Activated naive CD4-positive, alpha-beta T cell treated with anti-CD3 and anti-CD28 coated beads for 36 hours (primary cell): Measurements from ENCODE around the gene ANO4. TPM values are rescaled to one million over a fixed set of nuclear protein-coding genes. Genes with fewer than 3 reads are reported as not detected.
A peak's percentile ranks its signal among the peaks of the same experiment; 100 is the strongest.

Experiments
- CTCF ChIA-PET: fragments of 350-600 bp; sonication (Branson Sonifier 250); formaldehyde crosslinking; loops from one replicate; lab custom pipeline; 2021; ENCODE audit warnings: antibody characterized with exemption; lab: Charles Lee
- DNase-seq: peaks from one replicate; pipeline ENCODE4 v3.0.0-alpha.2; 2020
- H3K27ac Mint-ChIP-seq: one replicate; pipeline ENCODE4 v1.8.0; 2021; ENCODE audit warnings: mild to moderate bottlenecking, mixed read lengths
- H3K27me3 Mint-ChIP-seq: one replicate; pipeline ENCODE4 v1.8.0; 2021; ENCODE audit warnings: low read depth, mixed read lengths
- H3K36me3 Mint-ChIP-seq: one replicate; pipeline ENCODE4 v1.8.0; 2021; ENCODE audit warnings: low read depth, mixed read lengths
- H3K4me1 Mint-ChIP-seq: one replicate; pipeline ENCODE4 v1.8.0; 2021; ENCODE audit warnings: low read depth, mixed read lengths
- H3K4me3 Mint-ChIP-seq: one replicate; pipeline ENCODE4 v1.8.0; 2021; ENCODE audit warnings: mild to moderate bottlenecking, moderate library complexity, mixed read lengths
- H3K9me3 Mint-ChIP-seq: one replicate; pipeline ENCODE4 v1.8.0; 2021; ENCODE audit warnings: mixed read lengths
- intact Hi-C: fragments of 100-400 bp; cut with micrococcal nuclease; formaldehyde crosslinking; loops from one replicate; pipeline ENCODE4 v1.15.1; 2023
- total RNA-seq, 2 experiments: library from RNA; stranded (reverse); gene quantifications; one replicate each; pipeline ENCODE4 v1.2.3, GENCODE V29; 2021

Gene ANO4
- total RNA-seq, 2 experiments from 2014 or later = not detected

DNA sequence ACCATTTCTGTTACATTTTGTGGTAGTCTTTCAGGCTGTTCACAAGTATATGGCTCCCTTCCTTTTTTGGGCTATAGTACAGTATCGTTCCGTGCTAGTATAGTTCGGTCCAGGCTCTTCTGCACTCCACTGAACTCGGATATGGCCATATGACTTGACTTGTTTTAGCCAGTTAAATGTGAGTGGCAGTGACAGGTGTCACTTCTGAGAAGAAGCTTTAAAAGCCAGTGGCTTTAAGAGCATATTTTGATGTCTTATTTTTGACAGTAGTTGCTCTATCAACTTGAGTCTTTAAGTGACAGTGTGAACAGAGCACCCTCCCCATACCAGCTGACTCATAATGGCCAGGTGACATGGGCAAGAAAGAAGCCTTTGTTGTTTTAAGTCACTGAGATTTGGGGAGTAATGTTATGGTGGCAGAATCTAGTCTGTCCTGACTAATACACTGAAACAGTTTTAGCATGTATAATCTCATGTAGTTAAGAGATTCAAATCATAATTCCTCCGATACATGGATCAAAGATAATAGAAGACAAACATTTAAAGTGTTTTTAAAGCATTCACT lies 64.6 kb downstream of the ANO4 start:
- CTCF ChIA-PET = no interaction called here
- Mint-ChIP-seq H3K4me1 (no peaks in the 10 kb centered on the region), H3K4me3 (no peak overlapping the region), H3K27ac (no peak overlapping the region), H3K27me3 (peaks cover 5% of the 10 kb centered on the region), H3K9me3 (no peaks in the 10 kb centered on the region), H3K36me3 (no peaks in the 10 kb centered on the region)
- DNase-seq = no peak
- intact Hi-C loops = no loop called here

DNA sequence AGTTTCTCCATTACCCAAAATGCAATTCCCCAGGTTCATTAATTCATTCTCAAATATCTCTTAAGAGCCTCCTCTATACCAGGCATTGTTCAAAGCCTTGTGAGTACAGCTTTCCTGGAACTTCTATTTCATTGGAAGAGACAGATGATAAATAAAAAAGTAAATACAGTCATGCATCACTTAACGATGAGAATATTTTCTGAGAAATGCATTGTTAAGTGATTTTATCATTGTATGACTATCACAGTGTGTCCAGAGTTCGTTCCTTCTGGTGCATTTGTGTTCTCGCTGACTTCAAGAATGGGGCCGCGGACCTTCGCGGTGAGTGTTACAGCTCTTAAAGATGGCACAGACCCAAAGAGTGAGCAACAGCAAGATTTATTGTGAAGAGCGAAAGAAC lies 66.0 kb downstream of the ANO4 start:
- no peaks in the 10 kb centered on the region for H3K4me1 Mint-ChIP-seq
- intact Hi-C loops = no loop called here
- H3K4me3 Mint-ChIP-seq = no peak overlapping the region
- H3K36me3 Mint-ChIP-seq = no peaks in the 10 kb centered on the region
- H3K9me3 Mint-ChIP-seq = no peaks in the 10 kb centered on the region
- CTCF ChIA-PET = no interaction called here
- no peak for DNase-seq
- H3K27me3 Mint-ChIP-seq = peaks cover 5% of the 10 kb centered on the region
- H3K27ac Mint-ChIP-seq = no peak overlapping the region

DNA sequence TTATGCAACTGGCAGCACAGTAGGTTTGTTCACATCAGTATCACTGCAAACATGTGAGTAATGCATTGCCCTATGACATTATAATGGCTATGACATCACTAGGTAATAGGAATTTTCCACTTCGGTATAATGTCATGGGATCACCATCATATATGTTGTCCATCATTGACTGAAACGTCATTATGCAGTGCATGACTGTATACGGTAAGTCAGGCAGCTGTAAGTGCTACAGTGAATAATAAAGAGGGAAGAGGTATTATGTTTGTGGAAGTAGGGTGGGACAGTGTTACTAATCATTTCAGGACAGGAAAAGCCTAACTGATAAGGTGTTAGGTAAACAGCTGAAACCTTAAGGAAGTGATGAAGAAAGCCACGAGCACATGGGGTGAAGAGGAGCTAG lies 68.1 kb downstream of the ANO4 start:
- DNase-seq = no peak
- intact Hi-C loops = no loop called here
- Mint-ChIP-seq H3K4me3 (no peak overlapping the region), H3K27ac (no peak overlapping the region), H3K9me3 (no peaks in the 10 kb centered on the region), H3K4me1 (no peaks in the 10 kb centered on the region), H3K36me3 (no peaks in the 10 kb centered on the region), H3K27me3 (no peaks in the 10 kb centered on the region)
- CTCF ChIA-PET = no interaction called here

DNA sequence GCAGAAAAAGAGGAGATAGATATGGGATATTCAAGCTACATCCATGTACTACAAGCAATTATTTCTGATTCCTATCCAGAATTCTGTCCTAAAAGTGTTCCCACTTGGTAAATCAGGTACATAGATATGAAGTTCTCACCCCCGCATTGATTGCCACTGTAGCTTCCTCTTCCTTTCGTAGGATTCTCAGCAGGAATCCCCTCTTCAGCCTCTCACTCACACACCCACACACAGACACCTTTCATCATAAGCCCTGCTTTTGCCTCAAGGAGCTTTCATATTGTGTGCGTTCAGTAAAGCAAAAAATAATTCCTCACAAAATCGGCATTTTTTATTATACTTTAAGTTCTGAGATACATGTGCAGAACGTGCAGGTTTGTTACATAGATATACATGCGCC lies 69.8 kb downstream of the ANO4 start:
- no peaks in the 10 kb centered on the region for H3K9me3 Mint-ChIP-seq
- no peaks in the 10 kb centered on the region for H3K36me3 Mint-ChIP-seq
- no peak for DNase-seq
- CTCF ChIA-PET = no interaction called here
- H3K4me3 Mint-ChIP-seq = no peak overlapping the region
- H3K4me1 Mint-ChIP-seq = no peaks in the 10 kb centered on the region
- intact Hi-C loops = no loop called here
- H3K27ac Mint-ChIP-seq = no peak overlapping the region
- H3K27me3 Mint-ChIP-seq = no peaks in the 10 kb centered on the region

DNA sequence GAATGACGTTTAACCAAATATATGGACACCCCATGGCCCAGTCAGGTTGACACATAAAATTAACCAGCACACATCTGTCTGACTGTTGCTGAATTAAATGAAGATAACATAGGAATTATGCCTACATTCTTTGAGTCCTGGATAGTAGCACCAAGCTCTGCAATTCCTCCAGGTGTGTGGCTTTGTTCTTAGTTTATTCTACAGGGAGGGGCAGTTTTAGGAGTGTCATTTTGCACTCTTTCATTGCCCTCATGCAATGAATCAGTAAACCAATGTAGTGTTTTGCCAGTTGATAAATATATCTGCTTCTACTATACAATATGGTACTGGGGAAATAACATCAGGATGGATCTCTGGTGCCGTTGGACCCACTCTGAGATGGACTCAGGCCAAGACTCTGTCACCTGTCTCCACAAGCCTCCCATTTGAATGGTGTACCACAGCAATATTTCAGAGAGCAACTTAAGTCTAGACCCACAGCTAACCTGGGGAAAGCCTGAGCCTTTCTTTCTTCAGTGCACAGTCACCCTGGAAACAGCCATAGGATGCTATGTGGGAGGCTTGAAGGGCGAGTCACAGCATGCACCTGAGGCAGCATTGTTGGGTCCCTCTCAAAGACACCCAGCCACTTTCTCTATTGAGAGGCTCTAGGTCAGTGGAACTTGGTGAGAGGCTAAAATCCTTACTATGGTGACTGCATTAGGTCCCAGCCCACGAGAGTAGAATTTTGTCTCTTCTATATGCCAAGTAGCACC lies 73.2 kb downstream of the ANO4 start:
- no peak for DNase-seq
- H3K27ac Mint-ChIP-seq = no peak overlapping the region
- CTCF ChIA-PET = no interaction called here
- H3K4me1 Mint-ChIP-seq = no peaks in the 10 kb centered on the region
- no peaks in the 10 kb centered on the region for H3K27me3 Mint-ChIP-seq
- no peak overlapping the region for H3K4me3 Mint-ChIP-seq
- intact Hi-C loops = no loop called here
- no peaks in the 10 kb centered on the region for H3K9me3 Mint-ChIP-seq
- H3K36me3 Mint-ChIP-seq = no peaks in the 10 kb centered on the region

DNA sequence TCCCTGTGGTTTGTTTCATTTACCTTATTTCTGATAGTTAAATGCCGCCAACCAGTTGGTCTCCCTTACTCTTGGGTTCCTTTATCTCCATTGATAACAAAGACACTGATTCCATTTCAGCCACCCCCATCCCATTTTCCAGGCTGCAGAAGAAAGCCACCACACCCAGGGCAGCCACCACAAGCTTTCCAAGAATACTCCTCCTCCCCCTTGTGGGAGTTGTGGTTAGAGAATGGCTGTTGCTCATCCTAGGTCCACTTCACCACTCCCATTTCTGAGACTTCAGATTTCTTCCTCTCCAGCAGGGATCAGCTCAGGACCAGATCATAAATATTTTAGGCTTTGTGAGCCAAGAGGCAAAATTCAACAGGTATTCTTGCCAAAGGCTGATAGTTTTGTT lies 73.9 kb downstream of the ANO4 start:
- Mint-ChIP-seq H3K36me3 (no peaks in the 10 kb centered on the region), H3K4me3 (no peak overlapping the region), H3K4me1 (no peaks in the 10 kb centered on the region), H3K27ac (peak overlapping the region; percentile 21), H3K27me3 (no peaks in the 10 kb centered on the region), H3K9me3 (peaks cover 5% of the 10 kb centered on the region)
- CTCF ChIA-PET = no interaction called here
- intact Hi-C loops = no loop called here
- no peak for DNase-seq

DNA sequence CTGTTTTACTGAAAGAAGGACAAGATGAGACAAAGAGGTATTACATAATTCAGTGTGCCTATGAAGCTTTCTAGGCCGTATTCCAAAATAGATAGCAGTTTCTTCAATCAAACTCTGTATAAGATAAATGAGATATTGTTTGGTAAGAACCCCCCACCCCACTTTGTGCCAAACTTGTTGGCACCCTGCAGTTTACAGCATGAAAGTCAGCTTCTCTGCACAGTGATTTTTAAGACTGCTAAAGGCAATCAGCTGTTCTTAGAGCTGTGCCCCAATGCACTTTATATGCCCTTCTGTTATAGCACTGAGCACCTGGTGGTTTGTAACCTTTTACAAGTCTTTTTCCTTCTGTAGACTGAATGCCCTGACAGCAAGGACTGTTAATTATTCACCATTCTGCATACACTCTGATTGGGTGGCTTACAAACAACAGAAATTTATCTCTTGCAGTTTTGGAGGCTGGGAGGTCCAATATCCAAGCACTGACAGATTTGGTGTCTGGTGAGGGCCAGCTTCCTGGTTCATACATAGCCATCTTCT lies 76.7 kb downstream of the ANO4 start:
- H3K27me3 Mint-ChIP-seq = peaks cover 4% of the 10 kb centered on the region
- H3K9me3 Mint-ChIP-seq = peaks cover 18% of the 10 kb centered on the region
- no peak for DNase-seq
- CTCF ChIA-PET = no interaction called here
- H3K4me3 Mint-ChIP-seq = no peak overlapping the region
- H3K27ac Mint-ChIP-seq = no peak overlapping the region
- no peaks in the 10 kb centered on the region for H3K4me1 Mint-ChIP-seq
- peaks cover 1% of the 10 kb centered on the region for H3K36me3 Mint-ChIP-seq
- intact Hi-C loops = no loop called here

DNA sequence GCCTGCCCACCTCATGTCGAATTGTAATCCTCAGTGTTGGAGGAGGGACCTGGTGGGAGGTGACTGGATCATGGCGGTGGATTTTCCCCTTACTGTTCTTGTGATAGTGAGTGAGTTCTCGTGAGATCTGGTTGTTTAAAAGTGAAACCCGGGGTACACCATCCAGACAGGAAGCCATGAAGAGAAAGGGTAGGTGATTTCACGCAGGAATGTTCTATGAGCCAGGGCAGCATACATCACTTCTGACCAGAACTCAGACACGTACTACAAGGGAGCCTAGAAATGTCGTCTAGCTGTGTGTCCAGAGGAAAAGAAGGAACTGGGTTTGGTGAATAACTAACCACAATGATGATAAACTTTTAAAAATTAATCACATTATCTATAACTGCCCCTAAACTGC lies 80.6 kb downstream of the ANO4 start:
- Mint-ChIP-seq H3K27me3 (peaks cover 4% of the 10 kb centered on the region), H3K27ac (no peak overlapping the region), H3K4me3 (no peak overlapping the region), H3K36me3 (peaks cover 1% of the 10 kb centered on the region), H3K9me3 (peaks cover 18% of the 10 kb centered on the region), H3K4me1 (no peaks in the 10 kb centered on the region)
- CTCF ChIA-PET = no interaction called here
- intact Hi-C loops = no loop called here
- no peak for DNase-seq

DNA sequence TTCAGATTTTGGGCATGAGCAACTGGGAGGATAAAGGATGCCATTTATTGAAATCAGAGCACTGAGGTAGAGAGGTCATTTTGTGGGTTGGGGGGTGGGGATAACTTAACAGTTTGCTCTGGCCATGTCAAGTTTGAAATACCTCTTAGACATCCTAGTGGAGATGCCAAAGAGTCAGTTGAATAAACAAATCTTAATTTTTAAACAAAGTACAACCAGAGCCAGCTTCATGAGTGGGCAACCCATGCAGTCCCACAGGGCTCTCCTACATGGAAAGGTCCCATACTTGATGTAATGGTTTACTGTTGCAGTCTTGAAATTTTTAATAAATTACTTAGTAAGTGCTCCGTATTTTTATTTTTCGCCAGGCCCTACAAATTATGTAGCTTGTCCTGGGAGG lies 81.2 kb downstream of the ANO4 start:
- no peak for DNase-seq
- Mint-ChIP-seq H3K36me3 (peaks cover 1% of the 10 kb centered on the region), H3K27me3 (peaks cover 4% of the 10 kb centered on the region), H3K4me1 (no peaks in the 10 kb centered on the region), H3K4me3 (no peak overlapping the region), H3K27ac (no peak overlapping the region), H3K9me3 (peaks cover 18% of the 10 kb centered on the region)
- CTCF ChIA-PET = interaction anchor here (0.6 kb wide), 1 partner anchor 179 kb away, joined by 3 read pairs; no protein-coding TSS in a partner anchor
- intact Hi-C loops = no loop called here

DNA sequence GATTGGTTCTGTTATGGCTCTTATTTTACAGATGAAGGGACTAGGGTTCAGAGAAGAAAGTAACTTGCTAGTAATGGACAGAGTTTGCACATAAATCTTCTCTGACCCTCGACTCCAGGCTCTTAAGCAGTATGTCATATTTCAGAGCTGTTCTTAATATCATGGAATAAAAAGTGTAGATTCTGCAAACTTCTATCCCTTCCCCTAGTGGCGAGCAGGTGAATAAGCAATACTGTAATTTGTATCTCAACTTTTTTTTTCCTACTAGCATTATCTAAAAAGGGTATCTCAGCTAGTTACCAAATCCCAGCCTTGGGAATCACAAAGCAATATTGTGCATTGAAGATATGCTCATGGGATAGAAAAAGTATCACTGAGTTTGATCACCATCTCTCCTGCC lies 83.2 kb downstream of the ANO4 start:
- Mint-ChIP-seq H3K27me3 (peaks cover 4% of the 10 kb centered on the region), H3K27ac (no peak overlapping the region), H3K9me3 (peaks cover 18% of the 10 kb centered on the region), H3K4me1 (no peaks in the 10 kb centered on the region), H3K4me3 (no peak overlapping the region), H3K36me3 (peaks cover 1% of the 10 kb centered on the region)
- intact Hi-C loops = no loop called here
- DNase-seq = no peak
- CTCF ChIA-PET = no interaction called here

DNA sequence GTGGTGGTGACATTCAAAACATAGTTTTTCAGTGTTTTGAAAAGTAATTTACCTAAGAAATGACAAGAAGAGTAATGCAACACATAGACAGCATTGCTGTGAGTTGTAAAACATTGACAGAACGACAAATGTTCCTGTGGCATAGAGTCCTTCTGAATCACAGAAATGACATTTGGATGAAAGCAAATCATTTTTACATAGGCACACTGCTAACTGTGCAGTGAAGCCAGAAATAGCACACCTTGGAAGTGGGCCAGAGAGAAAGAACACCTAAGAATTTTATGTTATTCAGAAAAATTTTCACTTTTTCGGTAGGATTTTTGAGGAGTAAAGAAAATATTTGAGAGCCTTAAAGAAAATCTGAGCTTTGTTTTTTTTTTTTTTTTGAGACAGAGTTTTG lies 100.6 kb downstream of the ANO4 start:
- Mint-ChIP-seq H3K9me3 (no peaks in the 10 kb centered on the region), H3K4me3 (no peak overlapping the region), H3K36me3 (no peaks in the 10 kb centered on the region), H3K27ac (no peak overlapping the region), H3K4me1 (no peaks in the 10 kb centered on the region), H3K27me3 (peaks cover 4% of the 10 kb centered on the region)
- no peak for DNase-seq
- CTCF ChIA-PET = no interaction called here
- intact Hi-C loops = no loop called here

DNA sequence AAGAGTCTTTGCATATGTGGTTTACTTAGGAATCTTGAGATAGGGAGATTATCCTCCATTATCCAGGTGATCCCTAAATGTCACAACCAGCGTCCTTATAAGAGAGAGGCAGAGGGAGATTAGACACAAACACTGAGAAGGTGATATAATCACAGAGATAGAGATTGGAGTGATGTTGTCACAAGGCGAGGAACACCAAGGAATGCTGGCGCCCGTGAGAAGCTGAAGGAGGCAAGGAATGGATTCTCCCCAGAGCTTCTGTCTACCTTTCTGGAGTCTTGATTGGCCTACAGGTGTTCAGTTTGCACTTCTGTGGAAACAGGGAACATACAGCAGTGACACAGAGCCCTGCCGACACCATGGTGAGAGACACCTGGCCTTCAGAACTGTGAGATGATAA lies 101.6 kb downstream of the ANO4 start:
- DNase-seq = no peak
- CTCF ChIA-PET = no interaction called here
- Mint-ChIP-seq H3K36me3 (no peaks in the 10 kb centered on the region), H3K9me3 (peaks cover 2% of the 10 kb centered on the region), H3K27me3 (peaks cover 4% of the 10 kb centered on the region), H3K4me1 (no peaks in the 10 kb centered on the region), H3K4me3 (no peak overlapping the region), H3K27ac (no peak overlapping the region)
- intact Hi-C loops = no loop called here

DNA sequence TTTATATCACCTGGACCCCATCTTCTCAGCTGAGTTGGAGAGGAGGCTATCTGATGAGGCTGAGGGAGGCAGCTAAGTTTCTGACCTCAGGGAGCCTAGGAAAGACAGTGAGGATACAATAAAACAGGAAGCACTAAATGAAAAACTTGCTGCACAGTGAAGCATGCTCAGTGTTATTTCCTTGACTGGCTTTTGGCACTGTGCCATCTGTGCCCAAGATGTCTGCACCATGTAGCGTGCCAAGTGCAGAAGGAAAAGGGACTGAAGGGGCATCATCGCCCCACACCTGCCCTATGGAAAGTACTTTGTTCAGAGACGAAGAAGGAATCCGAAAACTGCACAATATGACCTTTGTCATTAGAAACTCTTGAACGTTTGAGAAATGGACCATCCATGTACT lies 102.7 kb downstream of the ANO4 start:
- no peak overlapping the region for H3K4me3 Mint-ChIP-seq
- CTCF ChIA-PET = no interaction called here
- H3K4me1 Mint-ChIP-seq = no peaks in the 10 kb centered on the region
- peaks cover 4% of the 10 kb centered on the region for H3K27me3 Mint-ChIP-seq
- intact Hi-C loops = no loop called here
- peaks cover 2% of the 10 kb centered on the region for H3K9me3 Mint-ChIP-seq
- no peaks in the 10 kb centered on the region for H3K36me3 Mint-ChIP-seq
- DNase-seq = no peak
- no peak overlapping the region for H3K27ac Mint-ChIP-seq
